GM12878 (cell line): Measurements from ENCODE around the gene FAM78A. TPM values are rescaled to one million over a fixed set of nuclear protein-coding genes. Genes with fewer than 3 reads are reported as not detected.

Experiments
- ATAC-seq: fragments of 200-7000 bp; cut with Tn5 transposase; 3 replicates; pipeline ENCODE4 v1.9.1; 2020; ENCODE audit warnings: mild to moderate bottlenecking, moderate library complexity
- BruUV-seq: library from RNA; stranded (reverse); fragments of 400-500 nt; replicated peaks from 2 replicates; lab custom pipeline; 2021; lab: Mats Ljungman, UMichigan
- CTCF ChIA-PET: fragments of 300-600 bp; sonication (Branson Sonifier 250); formaldehyde crosslinking; extraction: SDS; loops from one replicate; lab custom pipeline; 2021; ENCODE audit warnings: inconsistent platforms; lab: Yijun Ruan, JAX
- POLR2A ChIA-PET: fragments of 350-600 bp; formaldehyde crosslinking; extraction: SDS; loops from one replicate; lab custom pipeline; 2021; ENCODE audit warnings: inconsistent platforms; lab: Charles Lee
- RAD21 ChIA-PET: fragments of 300-600 bp; sonication (Branson Sonifier 250); formaldehyde crosslinking; loops from one replicate; lab custom pipeline; 2023; ENCODE audit warnings: antibody characterized with exemption; ENCODE audit not compliant: unreplicated experiment; lab: Charles Lee
- SMC1A ChIA-PET: fragments of 300-600 bp; sonication (Branson Sonifier 250); formaldehyde crosslinking; loops from one replicate; lab custom pipeline; 2023; ENCODE audit not compliant: unreplicated experiment, uncharacterized antibody; lab: Charles Lee
- DNase-seq: peaks from one replicate; pipeline ENCODE4 v3.0.0-alpha.2; 2011; ENCODE audit warnings: low read depth, low spot score
- FAIRE-seq: peaks from 3 replicates; lab custom pipeline; 2011; peaks lifted over from hg19 to GRCh38; lab: Jason Lieb, UNC
- H2AFZ ChIP-seq: 2 replicates; pipeline ENCODE4 v1.6.0; 2011; ENCODE audit warnings: low read depth, low read length, control low read depth; ENCODE audit not compliant: control insufficient read depth
- H3K27ac ChIP-seq: 2 replicates; pipeline ENCODE4 v1.5.1; 2011; ENCODE audit warnings: control low read depth; ENCODE audit not compliant: control insufficient read depth, insufficient read depth
- H3K27me3 ChIP-seq, 2 experiments: replicated peaks in 1 of 2; 2 replicates each; pipeline versions ENCODE4 v1.6.0 to v1.6.1; 2011; ENCODE audit warnings: low read length in 1 of 2; ENCODE audit not compliant: control insufficient read depth in 2 of 2, insufficient read depth in 2 of 2
- H3K36me3 ChIP-seq, 2 experiments: 2 replicates each; pipeline ENCODE4 v1.5.1; 2011; ENCODE audit warnings: low read length in 1 of 2; ENCODE audit not compliant: control insufficient read depth in 2 of 2, insufficient read depth in 2 of 2
- H3K4me1 ChIP-seq: 2 replicates; pipeline ENCODE4 v1.6.1; 2011; ENCODE audit warnings: mild to moderate bottlenecking, low read length, moderate library complexity, mixed read lengths; ENCODE audit not compliant: control insufficient read depth, insufficient read depth
- H3K4me2 ChIP-seq: 2 replicates; pipeline ENCODE4 v1.6.0; 2011; ENCODE audit warnings: control low read depth; ENCODE audit not compliant: control insufficient read depth, insufficient read depth
- H3K4me3 ChIP-seq: fragments of 200-600 bp; sonication (generic); 2 replicates; pipeline ENCODE4 v1.5.1; 2016
- H3K79me2 ChIP-seq: 2 replicates; pipeline ENCODE4 v1.6.0; 2011; ENCODE audit warnings: low read length; ENCODE audit not compliant: control insufficient read depth, insufficient read depth
- H3K9ac ChIP-seq: 2 replicates; pipeline ENCODE4 v1.8.0; 2011; ENCODE audit warnings: low read length, control low read depth, mixed read lengths; ENCODE audit not compliant: control insufficient read depth, insufficient read depth
- H3K9me3 ChIP-seq: replicated peaks from 3 replicates; pipeline ENCODE4 v1.5.1; 2011; ENCODE audit warnings: mild to moderate bottlenecking, low read length; ENCODE audit not compliant: control insufficient read depth, insufficient read depth
- H4K20me1 ChIP-seq: 2 replicates; pipeline ENCODE4 v1.6.0; 2011; ENCODE audit not compliant: control insufficient read depth, insufficient read depth
- PRDM15 ChIP-seq: fragments of 450-650 bp; formaldehyde crosslinking; IDR thresholded peaks from 2 replicates; pipeline ENCODE4 v1.4.0; 2020; ENCODE audit warnings: mild to moderate bottlenecking, moderate library complexity
- SKIL ChIP-seq: fragments of 450-650 bp; IDR thresholded peaks from 2 replicates; pipeline ENCODE4 v1.6.1; 2017; ENCODE audit warnings: mild to moderate bottlenecking, low read depth, inconsistent platforms; ENCODE audit not compliant: poor library complexity, severe bottlenecking
- SMAD1 ChIP-seq: fragments of 450-650 bp; IDR thresholded peaks from 2 replicates; pipeline ENCODE4 v1.6.1; 2018; ENCODE audit warnings: mild to moderate bottlenecking, low read depth; ENCODE audit not compliant: partially characterized antibody
- WGBS: methylation state at CpG from one replicate; pipeline ENCODE4 v1.1.6; 2016; ENCODE audit warnings: low lambda C conversion rate; ENCODE audit not compliant: insufficient replicate concordance, insufficient coverage; ENCODE audit errors: missing lambda C conversion rate; 5-methylcytosine and 5-hydroxymethylcytosine counted together
- in situ Hi-C: fragments of 300-500 bp; cut with MboI; formaldehyde crosslinking; loops from 9 replicates; pipeline ENCODE4 v1.14.3; 2018; ENCODE audit warnings: mixed read lengths
- intact Hi-C: fragments of 100-400 bp; cut with micrococcal nuclease; formaldehyde crosslinking; loops from one replicate; pipeline ENCODE4 v1.14.2; 2022; ENCODE audit not compliant: unreplicated experiment
- polyA plus RNA-seq, 11 experiments: library from polyadenylated mRNA; depleted of rRNA in 4 of 11; unstranded in 6 of 11; stranded (reverse) in 5 of 11; fragments of >200 nt; fragmentation: Nextera tagmentation in 4 of 11; fragmentation: Illumina TruSeq in 1 of 11; extraction: Ambion mirVana in 4 of 11; extraction: Trizol in 1 of 11; gene quantifications; 1 replicate in 1 of 11; 2 replicates in 10 of 11; pipeline versions ENCODE4 v1.2.1 to v1.2.3, GENCODE V29; 2011 to 2016; ENCODE audit warnings: inconsistent platforms in 2 of 11, missing spikeins in 2 of 11, low read depth in 1 of 11
- total RNA-seq, 4 experiments: library from RNA; depleted of rRNA in 3 of 4; stranded (reverse); fragments of >200 nt in 3 of 4; fragmentation: Illumina TruSeq in 1 of 4; extraction: Trizol in 1 of 4; gene quantifications; 2 replicates each; pipeline versions ENCODE4 v1.2.1 to v1.2.3, GENCODE V29; 2013 to 2021

The FAM78A gene
- total and polyA plus RNA-seq, 10 of the 15 experiments (the other 5 are each of a cell fraction or from before 2014, with no cell fraction given), result 0.18 to 32.5 (median 12.2) TPM

GRCh38 chr9:131266266-131267229 is 9.8 kb downstream of the FAM78A start:
- H3K4me2 ChIP-seq, result no peak overlapping the region
- in situ Hi-C loops (loop anchor here (10.0 to 25.0 kb wide), 3 partner anchors 458 to 1871 kb away; partner anchors contain the start of genes C9orf78 and USP20), intact Hi-C loops (no loop called here)
- ChIA-PET POLR2A (interaction anchor here (11.3 kb wide), 1 partner anchor 12 kb away, joined by 267 read pairs; no protein-coding TSS in a partner anchor), RAD21 (interaction anchor here (1.5 to 11.6 kb wide), 2 partner anchors 11 to 87 kb away, joined by 3 to 181 read pairs; no protein-coding TSS in a partner anchor), CTCF (interaction anchor here (1.3 kb wide), 1 partner anchor 14 kb away, joined by 4 read pairs; no protein-coding TSS in a partner anchor), SMC1A (interaction anchor here (1.1 kb wide), 1 partner anchor 10 kb away, joined by 3 read pairs; no protein-coding TSS in a partner anchor)
- BruUV-seq, result no TSS peak
- TF ChIP-seq PRDM15 (CRISPR knock-in tag) (no peak), SMAD1 (no peak), SKIL (no peak)
- no peaks in the 10 kb centered on the region for H3K27me3 ChIP-seq
- FAIRE-seq, result no peak
- no peaks in the 10 kb centered on the region for H3K9me3 ChIP-seq
- 95% methylated on average over 25 of the region's 26 CpGs for WGBS
- peaks cover 70% of the 10 kb centered on the region for H3K79me2 ChIP-seq
- peaks cover 0 to 9% of the 10 kb centered on the region in 2 experiments; a peak in 3 of 4 replicates for H3K36me3 ChIP-seq
- H3K4me1 ChIP-seq, result peaks cover 46% of the 10 kb centered on the region
- H3K27ac ChIP-seq, result no peak overlapping the region
- H3K4me3 ChIP-seq, result no peak overlapping the region
- no peak for DNase-seq
- ATAC-seq, result no peak
- H4K20me1 ChIP-seq, result no peaks in the 10 kb centered on the region
- no peak overlapping the region for H2AFZ ChIP-seq
- H3K9ac ChIP-seq, result no peak overlapping the region
